GM19438 (cell line): Measurements from ENCODE around the gene PCDH10.

ENCODE experiments used
- ATAC-seq: cut with Tn5 transposase; IDR thresholded peaks from one replicate; pipeline ENCODE4 v1.9.1; 2021; ENCODE audit warnings: low read depth; ENCODE audit not compliant: unreplicated experiment

PCDH10 gene

DNA sequence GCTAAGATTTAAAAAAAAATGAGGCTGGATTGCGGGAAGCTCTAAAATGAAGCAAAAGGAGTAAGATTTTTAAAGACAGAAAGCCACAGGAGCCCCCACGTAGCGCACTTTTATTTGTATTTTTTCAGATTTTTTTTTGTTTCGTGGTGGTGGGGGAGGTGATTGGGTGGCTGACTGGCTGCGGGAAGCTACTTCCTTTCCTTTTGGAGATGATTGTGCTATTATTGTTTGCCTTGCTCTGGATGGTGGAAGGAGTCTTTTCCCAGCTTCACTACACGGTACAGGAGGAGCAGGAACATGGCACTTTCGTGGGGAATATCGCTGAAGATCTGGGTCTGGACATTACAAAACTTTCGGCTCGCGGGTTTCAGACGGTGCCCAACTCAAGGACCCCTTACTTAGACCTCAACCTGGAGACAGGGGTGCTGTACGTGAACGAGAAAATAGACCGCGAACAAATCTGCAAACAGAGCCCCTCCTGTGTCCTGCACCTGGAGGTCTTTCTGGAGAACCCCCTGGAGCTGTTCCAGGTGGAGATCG is 908 bp downstream of the PCDH10 start:
- no peak for ATAC-seq

GRCh38 chr4:133150486-133151340 is 1.6 kb downstream of the PCDH10 start:
- ATAC-seq: no peak

GRCh38 chr4:133151341-133151690 is 2.2 kb downstream of the PCDH10 start:
- no peak for ATAC-seq

GRCh38 chr4:133151691-133152329 is 2.7 kb downstream of the PCDH10 start:
- ATAC-seq: no peak

DNA sequence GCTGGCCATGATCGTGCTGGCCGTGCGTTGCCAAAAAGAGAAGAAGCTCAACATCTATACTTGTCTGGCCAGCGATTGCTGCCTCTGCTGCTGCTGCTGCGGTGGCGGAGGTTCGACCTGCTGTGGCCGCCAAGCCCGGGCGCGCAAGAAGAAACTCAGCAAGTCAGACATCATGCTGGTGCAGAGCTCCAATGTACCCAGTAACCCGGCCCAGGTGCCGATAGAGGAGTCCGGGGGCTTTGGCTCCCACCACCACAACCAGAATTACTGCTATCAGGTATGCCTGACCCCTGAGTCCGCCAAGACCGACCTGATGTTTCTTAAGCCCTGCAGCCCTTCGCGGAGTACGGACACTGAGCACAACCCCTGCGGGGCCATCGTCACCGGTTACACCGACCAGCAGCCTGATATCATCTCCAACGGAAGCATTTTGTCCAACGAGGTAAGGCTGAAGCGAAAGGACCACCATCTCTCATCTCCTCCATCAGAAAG is 3.3 kb downstream of the PCDH10 start:
- ATAC-seq: no peak

DNA sequence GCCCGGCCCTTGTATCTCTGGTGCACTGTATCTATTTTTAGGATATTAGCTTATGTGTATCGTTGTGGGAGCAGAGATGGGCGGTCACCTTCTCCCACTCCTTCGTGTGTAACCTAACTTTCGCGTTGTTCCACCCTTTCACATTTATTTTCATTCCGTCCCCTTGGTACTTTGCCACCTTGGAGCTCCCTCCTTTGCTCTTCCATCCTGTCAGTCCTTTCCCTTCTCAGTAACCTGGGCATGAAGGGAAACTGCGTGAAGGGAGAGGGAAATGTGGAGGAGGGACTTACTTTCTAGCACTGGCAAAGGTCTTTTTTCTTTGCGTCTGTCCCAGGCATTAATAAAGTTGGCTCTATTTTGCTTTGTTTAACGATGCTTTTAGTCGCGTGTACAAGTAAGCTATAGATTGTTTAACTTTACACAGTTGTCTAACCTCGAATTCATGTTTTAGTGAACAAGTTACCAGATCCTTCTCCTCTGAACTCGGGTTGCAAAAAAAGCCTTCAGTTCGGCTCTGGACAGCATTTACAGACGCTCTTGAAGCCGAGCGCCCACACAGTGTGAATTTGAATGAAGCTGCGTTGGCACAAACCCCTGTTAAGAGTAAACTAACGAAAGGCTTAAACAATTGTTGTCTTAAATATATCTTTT is 3.9 kb downstream of the PCDH10 start:
- ATAC-seq: no peak

DNA sequence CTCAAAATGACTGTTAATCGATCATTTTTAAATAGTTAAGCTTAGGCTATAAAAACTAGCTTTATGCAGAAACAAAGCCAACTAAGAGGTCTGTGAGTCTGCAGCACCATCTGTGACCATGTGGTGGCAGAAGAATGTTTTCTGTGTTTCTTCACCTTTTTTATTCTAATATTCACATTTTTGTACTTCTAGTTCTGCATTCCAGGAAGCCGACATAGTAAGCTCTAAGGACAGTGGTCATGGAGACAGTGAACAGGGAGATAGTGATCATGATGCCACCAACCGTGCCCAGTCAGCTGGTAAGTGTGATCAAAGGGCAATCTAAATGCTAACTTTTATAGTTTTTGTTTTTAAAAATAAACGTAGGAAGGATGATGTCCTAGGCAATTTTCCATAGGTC is 5.6 kb downstream of the PCDH10 start:
- ATAC-seq: no peak

- no peak for ATAC-seq
These were observed 7.0 kb downstream of the PCDH10 start for GRCh38 chr4:133156096-133156495.

DNA sequence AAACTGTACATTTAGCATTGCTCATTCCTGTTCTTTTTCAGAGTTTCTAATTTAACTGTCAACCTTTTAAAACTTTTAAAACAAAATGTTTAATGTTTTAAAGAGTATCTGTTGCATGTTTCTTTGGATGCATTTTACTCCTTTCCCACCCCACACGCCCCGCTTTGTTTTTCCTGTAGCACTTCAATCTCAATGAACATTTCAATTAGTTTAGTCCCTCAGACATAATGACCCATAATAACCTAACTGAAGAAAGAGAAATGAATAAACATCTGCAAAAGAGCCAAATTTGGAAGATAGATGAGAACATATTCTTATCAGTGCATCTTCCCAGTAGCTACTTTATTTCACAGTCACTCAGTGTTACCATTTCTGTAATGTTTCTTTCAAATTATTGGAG is 7.5 kb downstream of the PCDH10 start:
- no peak for ATAC-seq

DNA sequence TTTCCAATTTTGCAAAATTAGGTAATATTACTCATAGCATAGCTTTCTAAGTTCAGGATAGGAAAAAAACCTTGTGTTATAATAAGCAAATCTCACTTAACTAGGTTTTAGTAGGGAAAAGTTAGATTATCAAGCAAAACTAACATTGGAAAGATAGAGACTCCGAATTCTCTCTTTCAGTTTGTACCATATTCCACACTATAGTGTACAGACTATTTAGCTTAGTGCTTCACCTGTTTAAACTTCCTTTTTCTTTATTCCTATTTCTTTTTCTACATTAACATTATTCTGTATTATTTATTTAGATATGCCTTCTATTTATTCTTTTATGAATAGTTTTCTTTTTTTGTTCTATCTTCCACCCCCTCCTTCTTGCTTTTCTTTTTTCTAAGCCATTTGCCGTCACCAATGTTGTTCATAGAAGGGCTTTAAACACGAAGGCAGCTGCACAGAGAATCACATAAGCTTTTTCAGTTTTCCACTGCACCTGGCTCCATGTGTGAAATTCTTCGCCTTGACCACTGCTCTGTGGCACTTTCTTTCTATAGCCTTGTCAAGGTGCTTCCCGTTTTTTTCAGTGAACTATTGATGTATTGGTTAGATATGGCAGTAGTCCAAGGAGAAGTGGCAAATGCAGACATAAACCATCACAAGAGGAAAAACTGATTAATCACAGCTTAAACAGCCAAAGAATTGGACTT is 8.5 kb downstream of the PCDH10 start:
- ATAC-seq: no peak

GRCh38 chr4:133160853-133161252 is 11.8 kb downstream of the PCDH10 start:
- no peak for ATAC-seq

- ATAC-seq: no peak
These were observed 12.6 kb downstream of the PCDH10 start for GRCh38 chr4:133161570-133162295.

- ATAC-seq: no peak
These were observed 13.8 kb downstream of the PCDH10 start for GRCh38 chr4:133162941-133163340.

GRCh38 chr4:133178956-133179355 is 29.9 kb downstream of the PCDH10 start:
- no peak for ATAC-seq

- no peak for ATAC-seq
These were observed 37.1 kb downstream of the PCDH10 start for GRCh38 chr4:133186210-133186609.

GRCh38 chr4:133186845-133187244 is 37.8 kb downstream of the PCDH10 start:
- no peak for ATAC-seq

GRCh38 chr4:133188433-133189146 is 39.5 kb downstream of the PCDH10 start:
- ATAC-seq: no peak

DNA sequence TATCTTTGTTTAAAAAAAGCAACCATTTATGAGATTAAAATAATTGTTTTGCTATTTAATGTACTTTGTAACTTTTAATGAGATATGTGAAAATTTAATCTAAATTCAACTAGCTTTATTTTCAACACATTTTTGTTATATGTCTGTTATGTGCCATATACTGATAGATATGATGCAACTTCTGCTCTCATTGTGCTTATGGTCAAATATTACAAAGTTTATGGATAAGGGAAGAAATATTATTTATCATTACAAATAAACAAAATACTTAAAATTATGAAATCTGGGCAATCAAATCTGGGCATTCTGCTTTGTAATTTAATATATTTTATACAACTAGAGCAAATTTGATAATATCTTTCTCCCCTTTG is 40.0 kb downstream of the PCDH10 start:
- ATAC-seq: no peak

DNA sequence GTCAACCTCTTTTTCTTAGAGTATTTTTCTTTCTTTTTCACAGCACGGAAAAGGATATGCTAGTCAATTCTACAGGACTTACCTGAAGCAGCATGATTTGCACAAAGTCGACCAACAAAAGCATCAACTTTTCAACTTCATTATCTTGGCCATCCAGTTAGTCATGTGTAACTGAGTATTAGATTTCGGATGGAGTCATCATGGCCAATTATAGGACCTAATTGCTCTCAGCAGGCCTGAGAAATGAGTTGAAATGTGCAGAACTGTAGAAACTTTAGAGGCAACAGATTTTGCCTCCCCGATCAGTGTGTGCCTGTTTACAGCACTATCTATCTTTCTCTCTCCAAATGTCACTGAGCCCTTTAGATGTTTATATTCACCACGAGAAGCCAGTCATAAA is 41.0 kb downstream of the PCDH10 start:
- ATAC-seq: no peak
